ENCODE data around the gene GARIN5A.
"Not testable (repeated sequence)": the region's sequence is repeated elsewhere in the genome, so short reads cannot be mapped to it uniquely, and the experiment has no call there.

The GARIN5A gene

DNA sequence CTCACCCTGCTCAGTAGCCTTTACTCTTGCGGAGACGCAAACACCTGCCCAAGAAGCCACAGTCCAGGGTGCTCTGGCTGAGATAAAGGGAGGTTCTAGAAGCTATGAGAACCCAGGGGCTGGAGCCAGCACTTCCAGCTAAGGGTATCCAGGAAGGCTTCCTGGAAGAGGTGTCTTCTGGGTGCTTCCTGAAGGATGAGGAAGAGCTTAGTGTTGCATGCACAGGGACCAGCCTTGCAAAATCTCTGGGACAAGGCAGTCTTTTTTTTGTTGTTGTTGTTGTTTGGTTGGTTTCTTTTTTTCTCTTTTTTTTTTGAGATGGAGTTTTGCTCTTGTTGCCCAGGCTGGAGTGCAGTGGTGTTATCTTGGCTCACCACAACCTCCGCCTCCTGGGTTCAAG is 23.4 kb downstream of the GARIN5A start:
- TF ChIP-seq, protein P1, sequence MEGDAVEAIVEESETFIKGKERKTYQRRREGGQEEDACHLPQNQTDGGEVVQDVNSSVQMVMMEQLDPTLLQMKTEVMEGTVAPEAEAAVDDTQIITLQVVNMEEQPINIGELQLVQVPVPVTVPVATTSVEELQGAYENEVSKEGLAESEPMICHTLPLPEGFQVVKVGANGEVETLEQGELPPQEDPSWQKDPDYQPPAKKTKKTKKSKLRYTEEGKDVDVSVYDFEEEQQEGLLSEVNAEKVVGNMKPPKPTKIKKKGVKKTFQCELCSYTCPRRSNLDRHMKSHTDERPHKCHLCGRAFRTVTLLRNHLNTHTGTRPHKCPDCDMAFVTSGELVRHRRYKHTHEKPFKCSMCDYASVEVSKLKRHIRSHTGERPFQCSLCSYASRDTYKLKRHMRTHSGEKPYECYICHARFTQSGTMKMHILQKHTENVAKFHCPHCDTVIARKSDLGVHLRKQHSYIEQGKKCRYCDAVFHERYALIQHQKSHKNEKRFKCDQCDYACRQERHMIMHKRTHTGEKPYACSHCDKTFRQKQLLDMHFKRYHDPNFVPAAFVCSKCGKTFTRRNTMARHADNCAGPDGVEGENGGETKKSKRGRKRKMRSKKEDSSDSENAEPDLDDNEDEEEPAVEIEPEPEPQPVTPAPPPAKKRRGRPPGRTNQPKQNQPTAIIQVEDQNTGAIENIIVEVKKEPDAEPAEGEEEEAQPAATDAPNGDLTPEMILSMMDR (IDR thresholded peaks at IDR 0.05; ENCODE audit: low read depth, low read length): no peak
- no peak overlapping the region for H3K4me3 ChIP-seq (ENCODE audit: low read depth, low read length)

DNA sequence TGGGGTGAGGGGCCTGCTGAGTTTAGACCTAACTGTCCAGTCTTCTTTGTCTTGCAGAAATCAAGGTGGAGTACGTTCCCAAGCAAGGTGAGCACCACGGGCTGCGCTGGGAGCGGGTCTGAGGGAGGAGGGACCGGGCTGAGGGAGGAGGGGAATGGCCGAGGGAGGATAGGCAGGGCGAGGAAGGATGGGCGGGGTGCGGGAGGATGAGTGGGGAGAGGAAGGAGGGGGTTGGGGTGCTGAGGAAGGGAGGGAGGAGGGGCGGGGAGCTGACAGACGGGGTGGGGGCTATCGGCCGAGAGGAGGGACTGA is 25.5 kb downstream of the GARIN5A start:
- TF ChIP-seq, protein P1 (IDR thresholded peaks at IDR 0.05; ENCODE audit: low read depth, low read length): no peak
- no peak overlapping the region for H3K4me3 ChIP-seq (ENCODE audit: low read depth, low read length)

DNA sequence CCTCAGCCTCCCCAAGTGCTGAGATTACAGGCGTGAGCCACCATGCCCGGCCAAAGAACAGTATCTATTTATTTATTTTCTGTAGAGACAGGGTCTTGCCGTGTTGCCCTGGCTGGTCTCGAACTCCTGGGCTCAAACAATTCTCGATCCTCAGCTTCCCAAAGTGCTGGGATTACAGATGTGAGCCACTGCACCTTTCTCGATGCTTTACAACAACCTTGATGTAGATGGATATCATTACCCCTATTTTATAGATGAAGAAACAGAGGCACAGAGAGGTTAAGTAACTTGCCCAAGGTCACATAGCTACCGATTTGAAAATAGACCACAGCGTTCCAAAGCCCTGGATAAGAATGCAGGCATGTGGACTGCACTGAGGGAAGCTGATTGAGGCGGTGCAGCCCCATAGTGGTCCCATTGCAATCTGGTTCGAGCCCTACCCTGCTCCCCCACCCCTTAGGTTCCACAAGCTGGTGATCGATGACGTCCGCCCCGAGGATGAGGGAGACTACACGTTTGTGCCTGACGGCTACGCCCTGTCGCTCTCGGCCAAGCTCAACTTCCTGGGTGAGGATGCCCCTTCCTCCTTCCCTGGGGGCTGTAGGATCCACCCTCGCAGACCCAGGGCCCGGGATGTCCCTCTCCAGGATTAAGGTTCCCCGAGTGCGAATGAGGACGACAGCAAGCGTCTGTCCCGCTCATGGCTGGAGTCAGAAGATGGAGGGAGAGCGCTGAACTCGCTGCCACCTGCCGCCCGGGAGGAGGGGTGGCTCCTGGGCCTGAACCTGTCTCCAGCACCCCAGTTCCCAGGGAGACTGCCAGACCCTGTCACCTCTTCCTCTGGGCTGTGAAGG is 26.1 kb downstream of the GARIN5A start:
- TF ChIP-seq, protein P1 (IDR thresholded peaks at IDR 0.05; ENCODE audit: low read depth, low read length): no peak
- no peak overlapping the region for H3K4me3 ChIP-seq (ENCODE audit: low read depth, low read length)

DNA sequence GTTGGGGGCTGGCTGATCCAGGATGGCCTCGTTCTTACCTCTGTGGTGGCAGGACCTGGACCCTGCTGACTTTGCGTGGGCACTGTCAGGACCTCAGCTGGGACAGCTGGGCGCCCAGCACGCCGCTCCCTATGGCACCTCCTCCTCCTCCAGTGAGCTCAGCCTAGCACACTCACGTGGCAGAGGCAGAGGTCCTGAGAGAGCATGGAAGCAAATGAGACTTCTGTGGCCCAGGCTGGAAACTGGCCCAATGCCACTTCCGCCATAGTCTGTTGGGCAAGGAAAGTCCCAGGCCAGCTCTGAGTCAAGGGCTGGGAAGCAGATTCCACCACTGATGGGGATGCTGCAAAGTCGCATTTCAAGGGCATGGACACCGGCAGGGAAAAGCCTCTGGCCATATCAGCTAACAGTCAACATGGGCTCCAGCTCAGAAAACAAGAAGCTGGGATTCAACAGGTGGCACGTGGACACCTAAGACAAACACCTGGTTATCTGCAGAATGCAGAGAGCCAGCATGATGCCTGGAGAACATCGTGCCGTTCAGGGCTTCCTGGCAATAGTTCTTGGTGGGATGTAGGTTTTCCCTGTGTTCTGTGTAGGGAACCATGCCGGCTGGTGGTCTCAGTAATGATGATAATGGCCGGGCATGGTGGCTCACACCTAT is 27.3 kb downstream of the GARIN5A start:
- H3K4me3 ChIP-seq (ENCODE audit: low read depth, low read length): no peak overlapping the region
- TF ChIP-seq, protein P1 (IDR thresholded peaks at IDR 0.05; ENCODE audit: low read depth, low read length): no peak

DNA sequence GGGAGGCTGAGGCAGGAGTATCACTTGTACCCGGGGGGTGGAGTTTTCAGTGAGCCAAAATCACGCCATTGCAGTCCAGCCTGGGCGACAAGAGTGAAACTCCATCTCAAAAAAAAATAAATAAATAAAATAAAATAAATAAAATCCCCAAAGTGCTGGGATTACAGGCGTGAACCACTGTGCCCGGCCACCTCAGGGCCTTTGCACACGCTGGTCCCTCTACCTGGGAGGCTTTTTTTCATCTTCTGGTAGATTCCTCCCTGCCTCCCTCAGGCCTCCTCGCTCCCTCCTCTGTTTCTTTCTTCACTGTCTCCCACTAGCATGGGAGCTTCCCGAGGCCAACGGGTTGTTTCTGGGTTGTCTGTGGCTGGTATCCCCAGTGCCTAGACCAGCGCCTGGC is 28.9 kb downstream of the GARIN5A start:
- H3K4me3 ChIP-seq (ENCODE audit: low read depth, low read length): no peak overlapping the region
- TF ChIP-seq, protein P1 (IDR thresholded peaks at IDR 0.05; ENCODE audit: low read depth, low read length): no peak

DNA sequence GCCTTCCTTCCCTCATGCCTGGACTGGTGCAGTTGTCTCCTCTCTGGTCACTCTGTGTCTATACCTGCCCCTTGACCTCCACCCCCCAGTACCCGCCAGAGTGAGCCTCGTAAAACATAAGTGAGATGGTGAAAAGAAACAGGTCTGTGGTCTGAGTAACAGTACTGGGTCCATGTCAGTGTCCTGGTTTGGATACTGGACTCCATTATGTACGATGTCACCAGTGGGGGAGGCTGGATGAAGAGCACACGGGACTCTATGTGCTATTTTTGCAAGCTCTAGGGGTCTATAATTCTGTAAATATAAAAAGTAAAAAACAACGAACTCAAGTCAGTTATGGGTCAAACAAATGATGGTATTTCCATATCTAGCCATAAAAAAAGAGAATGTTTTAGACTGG is 29.6 kb downstream of the GARIN5A start:
- H3K4me3 ChIP-seq (ENCODE audit: low read depth, low read length): no peak overlapping the region
- TF ChIP-seq, protein P1 (IDR thresholded peaks at IDR 0.05; ENCODE audit: low read depth, low read length): no peak

DNA sequence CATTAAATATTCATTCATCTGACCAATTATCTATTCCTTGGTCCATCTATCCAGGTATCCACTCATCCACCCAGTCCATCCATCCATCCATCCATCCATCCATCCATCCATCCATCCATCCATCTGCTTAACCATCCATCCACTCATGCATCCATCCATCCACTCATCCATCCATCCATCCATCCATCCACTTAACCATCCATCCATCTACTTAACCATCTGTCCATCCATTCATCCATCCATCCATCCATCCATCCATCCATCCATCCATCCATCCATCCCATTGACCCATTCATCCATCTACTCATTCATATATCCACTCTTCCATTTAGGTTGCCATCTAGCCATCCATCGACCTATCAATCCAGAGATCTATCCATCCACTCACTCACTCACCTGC is 32.6 kb downstream of the GARIN5A start:
- no peak overlapping the region for H3K4me3 ChIP-seq (ENCODE audit: low read depth, low read length)
- TF ChIP-seq, protein P1 (IDR thresholded peaks at IDR 0.05; ENCODE audit: low read depth, low read length): no peak

DNA sequence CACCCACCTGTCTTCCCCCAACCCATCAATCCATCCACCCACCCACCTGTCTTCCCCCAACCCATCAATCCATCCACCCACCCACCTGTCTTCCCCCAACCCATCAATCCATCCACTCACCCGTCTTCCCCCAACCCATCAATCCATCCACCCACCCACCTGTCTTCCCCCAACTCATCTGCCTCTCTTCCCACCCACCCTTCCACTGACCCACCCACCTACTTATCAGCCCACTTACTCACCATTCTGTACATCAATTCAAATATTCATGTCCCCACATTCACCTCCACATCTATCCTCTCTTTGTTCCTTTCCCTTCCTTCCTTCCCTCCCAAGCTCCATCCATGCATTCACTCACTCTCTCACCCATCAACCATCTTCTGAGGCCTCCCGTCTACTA is 37.5 kb downstream of the GARIN5A start:
- H3K4me3 ChIP-seq (ENCODE audit: low read depth, low read length): not testable (repeated sequence)

Measured in WI38 (cell line).